CD1c-positive myeloid dendritic cell (primary cell): ENCODE results near the gene DYNC2LI1.

Experiments used
- DNase-seq: peaks from one replicate; pipeline ENCODE4 v3.0.0-alpha.2; 2016; ENCODE audit errors: extremely low spot score

Gene DYNC2LI1

DNA sequence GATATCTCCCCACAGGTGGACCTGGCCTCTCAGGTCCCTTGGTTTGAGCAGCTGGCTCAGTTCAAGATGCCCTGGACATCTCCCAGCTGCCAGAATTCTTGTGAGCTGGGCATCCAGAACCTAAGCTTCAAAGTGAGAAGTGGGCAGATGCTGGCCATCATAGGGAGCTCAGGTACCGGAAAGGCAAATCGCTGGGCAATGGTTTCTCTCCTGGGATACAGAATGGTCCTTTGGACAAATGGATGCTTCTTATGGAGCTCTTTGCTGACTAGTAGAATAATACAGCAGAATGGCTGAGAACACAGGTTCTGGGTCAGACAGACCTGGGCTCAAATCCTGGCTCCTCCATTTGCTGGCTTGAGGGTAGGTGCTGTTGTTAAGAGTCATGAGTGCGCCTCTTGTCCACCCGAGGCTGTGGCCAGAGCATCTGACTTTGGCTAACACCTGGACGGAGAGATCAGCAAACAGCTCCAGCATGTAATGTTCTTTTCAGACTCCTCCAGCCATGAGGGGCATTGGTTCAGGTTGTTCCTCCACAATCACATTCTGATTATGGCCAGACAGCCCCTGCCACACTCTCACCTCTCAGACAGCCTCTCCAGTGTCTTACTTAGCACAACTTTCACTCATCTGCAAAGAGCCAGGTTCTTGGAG is 72.4 kb downstream of the DYNC2LI1 start:
- DNase-seq = no peak

DNA sequence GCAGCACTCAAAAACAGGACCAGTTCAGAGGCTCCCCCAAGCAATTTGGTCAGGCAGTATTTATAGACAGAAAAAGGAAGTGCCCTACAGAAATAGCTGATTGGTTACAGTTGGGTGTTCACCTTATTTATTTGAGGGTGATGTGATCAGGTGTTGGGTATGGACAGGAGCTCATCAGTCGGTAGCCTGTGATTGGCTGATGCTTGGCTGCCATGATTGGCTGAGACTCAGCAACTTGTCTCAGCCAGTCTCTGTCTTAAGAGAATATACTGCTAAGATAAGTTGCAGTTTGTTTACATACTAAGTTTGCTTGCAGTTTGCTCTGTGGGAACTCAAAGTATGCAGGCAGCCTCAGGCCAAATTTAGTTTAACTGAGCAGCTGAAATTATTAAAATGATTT is 74.4 kb downstream of the DYNC2LI1 start:
- no peak for DNase-seq

DNA sequence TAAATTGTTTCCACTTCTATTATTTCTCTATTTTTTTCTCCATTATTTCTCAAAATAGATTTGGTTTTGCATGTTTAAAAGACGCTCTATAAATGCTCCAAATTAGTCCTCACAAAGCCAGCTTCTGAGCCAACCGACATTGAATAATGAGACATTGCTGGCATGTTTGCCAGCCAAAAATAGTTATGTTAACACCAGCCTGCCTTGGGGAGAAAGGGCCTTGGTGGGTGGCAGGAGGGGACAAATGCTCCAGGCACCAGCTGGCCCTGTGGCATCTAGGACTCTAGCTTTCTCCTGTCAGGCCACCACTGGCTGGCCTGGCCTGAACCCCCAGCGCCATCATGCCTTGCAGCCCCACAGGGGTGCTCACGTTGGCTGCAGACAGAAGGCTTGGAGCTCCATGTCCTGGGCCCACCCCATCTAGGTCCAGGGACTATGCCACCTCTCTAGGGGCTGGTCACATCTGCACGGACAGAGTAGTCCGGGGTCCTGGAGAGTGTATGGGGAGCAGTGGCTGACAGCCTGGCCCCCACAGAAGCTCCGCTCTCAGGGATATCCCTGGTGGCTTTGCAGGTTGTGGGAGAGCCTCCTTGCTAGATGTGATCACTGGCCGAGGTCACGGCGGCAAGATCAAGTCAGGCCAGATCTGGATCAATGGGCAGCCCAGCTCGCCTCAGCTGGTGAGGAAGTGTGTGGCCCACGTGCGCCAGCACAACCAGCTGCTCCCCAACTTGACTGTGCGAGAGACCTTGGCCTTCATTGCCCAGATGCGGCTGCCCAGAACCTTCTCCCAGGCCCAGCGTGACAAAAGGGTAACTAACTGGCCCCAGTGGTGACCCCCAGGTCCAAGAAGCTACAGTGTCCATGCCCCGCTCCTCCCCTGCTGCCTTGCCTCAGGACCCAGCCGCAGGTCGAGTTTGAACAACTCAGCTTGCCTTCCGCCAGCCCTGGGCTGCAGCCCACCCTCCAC is 77.5 kb downstream of the DYNC2LI1 start:
- no peak for DNase-seq

DNA sequence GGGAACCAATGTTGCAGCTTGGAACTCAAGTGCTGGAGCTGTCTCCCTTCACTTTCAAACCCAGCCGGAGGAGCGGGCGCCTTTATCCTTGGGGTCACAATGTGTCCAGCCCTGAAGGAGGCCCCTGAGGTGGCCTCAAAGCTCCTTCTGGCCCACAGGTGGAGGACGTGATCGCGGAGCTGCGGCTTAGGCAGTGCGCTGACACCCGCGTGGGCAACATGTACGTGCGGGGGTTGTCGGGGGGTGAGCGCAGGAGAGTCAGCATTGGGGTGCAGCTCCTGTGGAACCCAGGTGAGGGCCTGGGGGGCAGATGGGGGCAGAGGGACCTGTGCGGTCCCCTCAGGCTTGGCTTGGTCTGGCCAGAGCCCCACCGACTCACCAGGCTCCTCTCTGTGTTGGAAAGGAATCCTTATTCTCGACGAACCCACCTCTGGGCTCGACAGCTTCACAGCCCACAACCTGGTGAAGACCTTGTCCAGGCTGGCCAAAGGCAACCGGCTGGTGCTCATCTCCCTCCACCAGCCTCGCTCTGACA is 78.4 kb downstream of the DYNC2LI1 start:
- no peak for DNase-seq

DNA sequence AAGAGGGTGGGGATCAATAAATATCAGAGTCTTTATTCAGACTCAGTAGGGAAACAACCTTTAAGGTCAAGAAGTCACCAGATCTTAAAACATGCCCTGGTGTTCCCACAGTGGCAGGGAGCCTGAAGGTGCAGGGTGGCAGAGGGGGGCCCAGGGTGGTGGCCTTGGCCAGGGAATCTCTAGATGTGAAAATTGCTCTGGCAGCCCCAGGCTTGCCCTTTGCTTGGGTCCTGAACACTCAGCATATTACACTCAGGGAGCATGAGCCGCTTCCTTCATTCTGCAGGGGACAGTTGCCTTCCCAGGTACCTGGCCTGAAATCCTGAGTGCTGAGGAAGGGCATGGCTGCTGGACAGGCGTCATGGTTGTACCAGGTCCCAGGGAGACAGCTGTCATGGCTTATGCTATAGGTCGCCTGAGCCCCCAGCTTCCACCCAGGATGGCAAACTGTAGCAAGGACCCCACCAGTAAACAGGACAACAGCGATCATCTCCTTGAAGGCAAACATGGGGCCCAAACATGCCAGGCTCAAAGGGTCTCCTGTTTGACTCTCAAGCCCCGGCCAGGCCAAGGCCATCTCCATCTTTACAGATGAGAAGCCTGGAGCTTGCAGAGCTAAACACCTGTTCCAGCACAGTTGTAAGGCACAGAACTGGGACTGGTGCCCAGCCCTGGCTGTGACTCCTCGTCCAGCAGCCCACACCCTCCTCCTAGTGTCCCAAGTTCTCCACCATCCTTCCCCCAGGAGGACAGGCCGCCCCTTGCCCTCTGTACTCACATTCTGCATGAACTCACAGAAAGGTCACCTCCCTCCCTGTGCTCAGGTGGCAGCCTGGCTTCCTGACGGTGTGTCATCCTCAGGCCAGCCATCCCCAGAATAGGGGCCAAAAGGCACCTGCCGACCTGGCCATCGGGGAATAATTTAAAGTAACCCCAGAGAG is 79.6 kb downstream of the DYNC2LI1 start:
- DNase-seq = no peak

DNA sequence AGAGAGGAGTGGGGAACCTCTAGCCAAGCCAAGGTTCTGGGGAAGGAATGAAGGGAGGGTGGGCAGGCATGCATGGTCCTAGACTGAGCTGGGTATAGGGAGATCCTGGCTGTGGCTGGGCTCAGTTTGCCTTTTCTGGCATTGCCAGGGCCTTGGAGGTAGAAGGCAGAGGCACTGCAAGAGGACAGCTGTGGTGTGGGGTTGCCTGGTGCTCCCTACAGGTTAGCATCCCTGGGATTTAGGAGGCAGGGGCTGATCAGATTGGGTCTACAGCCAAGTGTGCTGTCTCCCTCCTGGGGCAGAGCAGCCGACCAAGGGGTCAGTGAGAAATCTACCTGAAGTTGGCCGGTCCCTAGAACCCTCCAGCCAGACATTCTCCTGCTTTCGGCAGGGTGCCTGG is 80.8 kb downstream of the DYNC2LI1 start:
- no peak for DNase-seq

DNA sequence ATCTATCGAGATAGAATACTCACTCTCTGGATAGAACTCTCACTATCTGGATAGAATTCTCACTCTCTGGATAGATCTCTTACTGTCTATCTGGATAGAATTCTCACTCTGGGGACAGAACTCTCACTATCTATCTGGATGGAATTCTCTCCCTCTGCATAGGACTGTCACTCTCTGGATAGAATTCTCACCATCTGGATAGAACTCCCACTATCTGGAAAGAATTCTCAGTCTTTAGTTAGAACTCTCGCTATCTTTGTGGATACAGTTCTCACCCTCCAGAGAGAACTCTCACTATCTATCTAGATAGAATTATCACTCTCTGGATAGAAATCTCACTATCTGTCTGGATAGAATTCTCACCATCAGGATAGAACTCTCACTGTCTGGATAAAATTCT is 81.5 kb downstream of the DYNC2LI1 start:
- no peak for DNase-seq
